Cardiac muscle cell (in vitro differentiated cells and primary cell): Measurements from ENCODE around the gene DUSP22. TPM values are rescaled to one million over a fixed set of nuclear protein-coding genes. Genes with fewer than 3 reads are reported as not detected.
"Not testable (repeated sequence)": the region's sequence is repeated elsewhere in the genome, so short reads cannot be mapped to it uniquely, and the experiment has no call there.

Experiments used
- DNase-seq, 2 donors: peaks; one replicate each; pipeline versions ENCODE4 v3.0.0 to v3.0.0-alpha.2; 2010 to 2017; ENCODE audit warnings: low read depth in 1 of 2, low spot score in 1 of 2
- H3K27ac ChIP-seq: fragments of 200-600 bp; sonication (generic); 2 replicates; pipeline ENCODE4 v1.5.1; 2016
- H3K27me3 ChIP-seq: fragments of 200-600 bp; sonication (generic); 2 replicates; pipeline ENCODE4 v1.6.0; 2016; ENCODE audit warnings: control low read depth
- H3K36me3 ChIP-seq: fragments of 200-600 bp; sonication (generic); 2 replicates; pipeline ENCODE4 v1.5.1; 2016; ENCODE audit warnings: control low read depth
- H3K4me1 ChIP-seq: fragments of 200-600 bp; sonication (generic); 2 replicates; pipeline ENCODE4 v1.8.1; 2017; ENCODE audit warnings: low read depth, mild to moderate bottlenecking, mixed run types
- H3K4me3 ChIP-seq: fragments of 200-600 bp; sonication (generic); 2 replicates; pipeline ENCODE4 v1.5.1; 2016; ENCODE audit warnings: mild to moderate bottlenecking
- H3K9me3 ChIP-seq: fragments of 200-600 bp; sonication (generic); 2 replicates; pipeline ENCODE4 v1.5.1; 2017; ENCODE audit warnings: low read depth, mild to moderate bottlenecking, control low read depth
- CTCF ChIP-seq: IDR thresholded peaks from 2 replicates; pipeline ENCODE4 v1.5.1; 2012; ENCODE audit warnings: low read depth, mild to moderate bottlenecking, low read length
- polyA plus RNA-seq: library from polyadenylated mRNA; unstranded; fragments of >200 nt; fragmentation: Nextera tagmentation; extraction: Ambion mirVana; gene quantifications from 2 replicates; pipeline ENCODE4 v1.2.1, GENCODE V29; 2016
- total RNA-seq: library from RNA; depleted of rRNA; stranded (reverse); fragments of >200 nt; gene quantifications from 2 replicates; pipeline ENCODE4 v1.2.3, GENCODE V29; 2016

Gene DUSP22
- total and polyA plus RNA-seq, 2 experiments from 2014 or later: 50.7 to 89.3 TPM

- H3K9me3 ChIP-seq: no peaks in the 10 kb centered on the region
- no peak for TF ChIP-seq CTCF
- H3K27ac ChIP-seq: no peak overlapping the region
- H3K4me1 ChIP-seq: peaks cover 5% of the 10 kb centered on the region
- H3K4me3 ChIP-seq: no peak overlapping the region
- DNase-seq: no peak
- H3K36me3 ChIP-seq: no peaks in the 10 kb centered on the region
- H3K27me3 ChIP-seq: peaks cover 4% of the 10 kb centered on the region
Observed at GRCh38 chr6:285030-285771, 7.1 kb upstream of the DUSP22 start.

GRCh38 chr6:285902-286301 lies 6.4 kb upstream of the DUSP22 start:
- DNase-seq, H3K27me3 ChIP-seq, H3K4me3 ChIP-seq, H3K9me3 ChIP-seq, H3K27ac ChIP-seq, H3K4me1 ChIP-seq, H3K36me3 ChIP-seq: not testable (repeated sequence)

- Histone ChIP-seq H3K27ac (no peak overlapping the region), H3K27me3 (peaks cover 4% of the 10 kb centered on the region), H3K36me3 (no peaks in the 10 kb centered on the region), H3K9me3 (no peaks in the 10 kb centered on the region), H3K4me1 (peaks cover 8% of the 10 kb centered on the region), H3K4me3 (no peak overlapping the region)
- TF ChIP-seq CTCF: no peak
- no peak for DNase-seq
Observed at GRCh38 chr6:286681-287488, 5.4 kb upstream of the DUSP22 start.

GRCh38 chr6:287489-287860 lies 4.8 kb upstream of the DUSP22 start:
- no peak overlapping the region for H3K27ac ChIP-seq
- H3K4me1 ChIP-seq: peaks cover 8% of the 10 kb centered on the region
- DNase-seq: no peak
- no peak for TF ChIP-seq CTCF
- H3K36me3 ChIP-seq: no peaks in the 10 kb centered on the region
- peaks cover 4% of the 10 kb centered on the region for H3K27me3 ChIP-seq
- no peak overlapping the region for H3K4me3 ChIP-seq
- no peaks in the 10 kb centered on the region for H3K9me3 ChIP-seq

GRCh38 chr6:288866-289265 lies 3.4 kb upstream of the DUSP22 start:
- no peak overlapping the region for H3K4me3 ChIP-seq
- H3K36me3 ChIP-seq: no peaks in the 10 kb centered on the region
- H3K27me3 ChIP-seq: peaks cover 4% of the 10 kb centered on the region
- no peaks in the 10 kb centered on the region for H3K9me3 ChIP-seq
- peaks cover 8% of the 10 kb centered on the region for H3K4me1 ChIP-seq
- no peak for TF ChIP-seq CTCF
- no peak overlapping the region for H3K27ac ChIP-seq
- DNase-seq: no peak
